G401 (cell line): Measurements from ENCODE around the gene DOK5. TPM values are rescaled to one million over a fixed set of nuclear protein-coding genes. Genes with fewer than 3 reads are reported as not detected.

ENCODE experiments used
- DNase-seq: peaks from one replicate; pipeline ENCODE4 v3.0.0-alpha.2; 2015; ENCODE audit warnings: low spot score
- in situ Hi-C: cut with HindIII; loops from 2 replicates; pipeline ENCODE4 v1.10.0; 2016; ENCODE audit warnings: low sequenced_read_pairs, mixed read lengths
- total RNA-seq: library from RNA; depleted of rRNA; stranded (reverse); fragments of >200 nt; shearing (Covaris generic); gene quantifications from 2 replicates; pipeline ENCODE4 v1.2.3, GENCODE V29; 2014

Gene DOK5
- total RNA-seq, 1 experiment from 2014 or later, result not detected

- in situ Hi-C loops, result no loop called here
Measured at GRCh38 chr20:54497931-54498718, 22.7 kb downstream of the DOK5 start.

GRCh38 chr20:54499111-54499510 lies 23.7 kb downstream of the DOK5 start:
- DNase-seq, result no peak
- in situ Hi-C loops, result no loop called here

More at GRCh38 chr20:54497931-54498718, 22.7 kb downstream of the DOK5 start:
- DNase-seq, result no peak

GRCh38 chr20:54502179-54502578 lies 26.8 kb downstream of the DOK5 start:
- DNase-seq, result no peak
- in situ Hi-C loops, result no loop called here

- in situ Hi-C loops, result no loop called here
- DNase-seq, result no peak
Measured at GRCh38 chr20:54506643-54507042, 31.2 kb downstream of the DOK5 start.

GRCh38 chr20:54510541-54511129 lies 35.2 kb downstream of the DOK5 start:
- in situ Hi-C loops, result no loop called here
- DNase-seq, result peak; percentile 15

- DNase-seq, result no peak
- in situ Hi-C loops, result no loop called here
Measured at GRCh38 chr20:54512694-54513093, 37.3 kb downstream of the DOK5 start.

GRCh38 chr20:54514028-54514607 lies 38.7 kb downstream of the DOK5 start:
- in situ Hi-C loops, result no loop called here
- no peak for DNase-seq

GRCh38 chr20:54515793-54516628 lies 40.6 kb downstream of the DOK5 start:
- in situ Hi-C loops, result no loop called here
- DNase-seq, result no peak

GRCh38 chr20:54517241-54517975 lies 42.0 kb downstream of the DOK5 start:
- in situ Hi-C loops, result no loop called here
- DNase-seq, result no peak

GRCh38 chr20:54524849-54525248 lies 49.5 kb downstream of the DOK5 start:
- in situ Hi-C loops, result no loop called here
- DNase-seq, result no peak

- in situ Hi-C loops, result no loop called here
- no peak for DNase-seq
Measured at GRCh38 chr20:54525916-54526590, 50.7 kb downstream of the DOK5 start.

- DNase-seq, result no peak
- in situ Hi-C loops, result no loop called here
Measured at GRCh38 chr20:54526801-54527200, 51.4 kb downstream of the DOK5 start.

GRCh38 chr20:54532573-54532972 lies 57.2 kb downstream of the DOK5 start:
- no peak for DNase-seq
- in situ Hi-C loops, result no loop called here

- in situ Hi-C loops, result no loop called here
- no peak for DNase-seq
Measured at GRCh38 chr20:54534101-54534500, 58.7 kb downstream of the DOK5 start.

GRCh38 chr20:54535033-54535432 lies 59.6 kb downstream of the DOK5 start:
- in situ Hi-C loops, result no loop called here
- no peak for DNase-seq

GRCh38 chr20:54535746-54536145 lies 60.4 kb downstream of the DOK5 start:
- in situ Hi-C loops, result no loop called here
- no peak for DNase-seq

GRCh38 chr20:54539521-54540046 lies 64.2 kb downstream of the DOK5 start:
- no peak for DNase-seq
- in situ Hi-C loops, result no loop called here

- in situ Hi-C loops, result no loop called here
- no peak for DNase-seq
Measured at GRCh38 chr20:54543369-54543768, 68.0 kb downstream of the DOK5 start.
